ENCODE measurements around the gene JAM3.

DNA sequence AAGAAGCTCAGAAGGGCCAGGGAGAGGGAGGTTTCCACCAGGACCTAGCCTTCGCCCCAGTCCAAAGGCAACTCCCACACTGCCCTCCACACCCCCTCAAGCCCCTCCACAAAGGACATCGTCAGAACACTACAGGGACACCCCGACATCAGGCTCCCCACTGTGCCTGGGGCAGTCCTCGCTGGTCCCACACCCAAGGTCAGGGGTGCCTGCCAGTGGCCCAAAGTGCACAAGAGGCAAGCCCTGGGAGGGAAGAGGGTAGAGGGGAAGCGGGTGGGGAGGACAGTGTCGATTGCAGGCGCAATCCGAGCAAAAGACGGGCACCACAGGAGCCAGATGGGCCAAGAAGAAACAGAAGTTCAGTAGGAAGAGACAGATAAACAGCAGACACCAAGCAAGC lies 35.6 kb upstream of the JAM3 start:
- TF ChIP-seq, protein P1, sequence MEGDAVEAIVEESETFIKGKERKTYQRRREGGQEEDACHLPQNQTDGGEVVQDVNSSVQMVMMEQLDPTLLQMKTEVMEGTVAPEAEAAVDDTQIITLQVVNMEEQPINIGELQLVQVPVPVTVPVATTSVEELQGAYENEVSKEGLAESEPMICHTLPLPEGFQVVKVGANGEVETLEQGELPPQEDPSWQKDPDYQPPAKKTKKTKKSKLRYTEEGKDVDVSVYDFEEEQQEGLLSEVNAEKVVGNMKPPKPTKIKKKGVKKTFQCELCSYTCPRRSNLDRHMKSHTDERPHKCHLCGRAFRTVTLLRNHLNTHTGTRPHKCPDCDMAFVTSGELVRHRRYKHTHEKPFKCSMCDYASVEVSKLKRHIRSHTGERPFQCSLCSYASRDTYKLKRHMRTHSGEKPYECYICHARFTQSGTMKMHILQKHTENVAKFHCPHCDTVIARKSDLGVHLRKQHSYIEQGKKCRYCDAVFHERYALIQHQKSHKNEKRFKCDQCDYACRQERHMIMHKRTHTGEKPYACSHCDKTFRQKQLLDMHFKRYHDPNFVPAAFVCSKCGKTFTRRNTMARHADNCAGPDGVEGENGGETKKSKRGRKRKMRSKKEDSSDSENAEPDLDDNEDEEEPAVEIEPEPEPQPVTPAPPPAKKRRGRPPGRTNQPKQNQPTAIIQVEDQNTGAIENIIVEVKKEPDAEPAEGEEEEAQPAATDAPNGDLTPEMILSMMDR (conservative IDR thresholded peaks at IDR 0.05 in 1 of 2, IDR thresholded peaks at IDR 0.05 in 1 of 2; ENCODE audit: low read depth in 1 of 2, low read length in 2 of 2) = no peak
- TF ChIP-seq EZH2 (IDR thresholded peaks at IDR 0.05; ENCODE audit: low read length, missing control alignments) = no peak
